K562 (cell line): ENCODE measurements around the gene SEC22C. TPM values are rescaled to one million over a fixed set of nuclear protein-coding genes. Genes with fewer than 3 reads are reported as not detected.

ENCODE experiments used
- ARHGAP35 ChIP-seq: fragments of 450-650 bp; IDR thresholded peaks from 2 replicates; pipeline ENCODE4 v1.6.1; 2018; ENCODE audit not compliant: partially characterized antibody
- ASH1L ChIP-seq: fragments of 450-650 bp; IDR thresholded peaks from 2 replicates; pipeline ENCODE4 v1.6.1; 2018; ENCODE audit warnings: borderline replicate concordance, mild to moderate bottlenecking, low read depth; ENCODE audit not compliant: partially characterized antibody
- BMI1 ChIP-seq: fragments of 150-350 bp; IDR thresholded peaks from 2 replicates; pipeline ENCODE4 v1.6.1; 2014; ENCODE audit warnings: low read length
- CBFA2T3 ChIP-seq: fragments of 450-650 bp; IDR thresholded peaks from 2 replicates; pipeline ENCODE4 v1.6.1; 2017
- CHD4 ChIP-seq: fragments of 200-600 bp; sonication (generic); IDR thresholded peaks from 3 replicates; pipeline ENCODE4 v1.6.1; 2012; ENCODE audit warnings: low read depth, mild to moderate bottlenecking, mixed read lengths, low read length, inconsistent platforms; ENCODE audit not compliant: insufficient read depth, insufficient replicate concordance, poor library complexity, severe bottlenecking
- HMG20A ChIP-seq: fragments of 450-650 bp; formaldehyde crosslinking; conservative IDR thresholded peaks from 2 replicates; pipeline ENCODE4 v1.4.0; 2020; ENCODE audit warnings: mild to moderate bottlenecking, mixed read lengths
- KLF16 ChIP-seq: IDR thresholded peaks from 2 replicates; pipeline ENCODE4 v1.6.1; 2016; ENCODE audit warnings: antibody characterized with exemption
- MAFG ChIP-seq: fragments of 450-650 bp; conservative IDR thresholded peaks from 2 replicates; pipeline ENCODE4 v1.6.1; 2016; ENCODE audit warnings: missing genetic modification characterization, missing compliant biosample characterization
- PHF8 ChIP-seq: fragments of 200-600 bp; sonication (generic); IDR thresholded peaks from 2 replicates; pipeline ENCODE4 v1.6.1; 2012; ENCODE audit warnings: mixed run types, mild to moderate bottlenecking, inconsistent platforms, low read length, moderate library complexity, borderline replicate concordance
- PURB ChIP-seq: sonication (generic); formaldehyde crosslinking; IDR thresholded peaks from 2 replicates; pipeline ENCODE4 v1.9.0; 2021; ENCODE audit warnings: low read depth, mild to moderate bottlenecking, missing genetic modification reagents
- RB1 ChIP-seq: fragments of 450-650 bp; IDR thresholded peaks from 2 replicates; pipeline ENCODE4 v1.6.1; 2017; ENCODE audit warnings: low read depth, mild to moderate bottlenecking
- RBBP5 ChIP-seq: fragments of 200-600 bp; sonication (generic); IDR thresholded peaks from 2 replicates; pipeline ENCODE4 v1.6.1; 2012; ENCODE audit warnings: borderline replicate concordance, mild to moderate bottlenecking, low read length, control low read depth, inconsistent platforms; ENCODE audit not compliant: insufficient read depth, poor library complexity, severe bottlenecking
- RBM39 ChIP-seq: fragments of 200-400 bp; formaldehyde crosslinking; optimal IDR thresholded peaks from 2 replicates; pipeline ENCODE3; 2018; ENCODE audit warnings: low read depth, low read length
- WHSC1 ChIP-seq: IDR thresholded peaks from one replicate; pipeline ENCODE4 v1.6.1; 2012; ENCODE audit warnings: low read length, control low read depth, inconsistent platforms
- XRCC3 ChIP-seq: fragments of 450-650 bp; IDR thresholded peaks from 2 replicates; pipeline ENCODE4 v1.6.1; 2017; ENCODE audit warnings: mild to moderate bottlenecking, moderate library complexity
- ZBTB1 ChIP-seq: sonication (generic); formaldehyde crosslinking; IDR thresholded peaks from 2 replicates; pipeline ENCODE4 v1.8.1; 2023; ENCODE audit warnings: missing genetic modification reagents, low read depth, mild to moderate bottlenecking, borderline replicate concordance
- ZFP36 ChIP-seq: fragments of 150-350 bp; IDR thresholded peaks from 2 replicates; pipeline ENCODE4 v1.6.1; 2018; ENCODE audit warnings: low read length, low read depth; ENCODE audit not compliant: partially characterized antibody
- ZNF586 ChIP-seq: fragments of 450-650 bp; formaldehyde crosslinking; conservative IDR thresholded peaks from 2 replicates; pipeline ENCODE4 v1.4.0; 2020; ENCODE audit warnings: mild to moderate bottlenecking, moderate library complexity
- ZNF699 ChIP-seq: fragments of 250-450 bp; sonication (Bioruptor Pico); IDR thresholded peaks from 2 replicates; pipeline ENCODE4 v1.8.0; 2021; ENCODE audit warnings: mild to moderate bottlenecking, moderate library complexity; ENCODE audit not compliant: insufficient replicate concordance
- polyA plus RNA-seq, 8 experiments: library from polyadenylated mRNA; depleted of rRNA in 4 of 8; stranded (reverse) in 5 of 8; unstranded in 3 of 8; fragments of >200 nt; fragmentation: Nextera tagmentation in 2 of 8; fragmentation: Illumina TruSeq in 1 of 8; extraction: Ambion mirVana in 2 of 8; extraction: Trizol in 1 of 8; gene quantifications; 2 replicates each; pipeline versions ENCODE4 v1.2.1 to v1.2.3, GENCODE V29; 2011 to 2014; ENCODE audit warnings: inconsistent platforms in 1 of 8, missing spikeins in 1 of 8
- total RNA-seq, 7 experiments: library from RNA; depleted of rRNA in 6 of 7; stranded (reverse); fragments of >200 nt in 6 of 7; fragmentation: Illumina TruSeq in 2 of 7; extraction: Trizol in 2 of 7; gene quantifications; 2 replicates each; pipeline versions ENCODE4 v1.2.1 to v1.2.3, GENCODE V29; 2011 to 2021; ENCODE audit warnings: low replicate concordance in 1 of 7
- TF ChIP-seq, protein P1 (sequence below): sonication (generic); formaldehyde crosslinking; IDR thresholded peaks from 2 replicates; pipeline ENCODE4 v1.8.0; 2023; ENCODE audit warnings: mild to moderate bottlenecking, missing genetic modification reagents
- TF ChIP-seq, protein P2 (sequence below): fragments of 450-650 bp; IDR thresholded peaks from 2 replicates; pipeline ENCODE4 v1.6.1; 2016
- TF ChIP-seq, protein P3 (sequence below): fragments of 450-650 bp; formaldehyde crosslinking; IDR thresholded peaks from 2 replicates; pipeline ENCODE4 v1.4.0; 2020; ENCODE audit warnings: mild to moderate bottlenecking, moderate library complexity

The SEC22C gene
- total and polyA plus RNA-seq, 9 of the 15 experiments (the other 6 are each of a cell fraction or from before 2014, with no cell fraction given): 35.6 to 68.4 (median 50.7) TPM

DNA sequence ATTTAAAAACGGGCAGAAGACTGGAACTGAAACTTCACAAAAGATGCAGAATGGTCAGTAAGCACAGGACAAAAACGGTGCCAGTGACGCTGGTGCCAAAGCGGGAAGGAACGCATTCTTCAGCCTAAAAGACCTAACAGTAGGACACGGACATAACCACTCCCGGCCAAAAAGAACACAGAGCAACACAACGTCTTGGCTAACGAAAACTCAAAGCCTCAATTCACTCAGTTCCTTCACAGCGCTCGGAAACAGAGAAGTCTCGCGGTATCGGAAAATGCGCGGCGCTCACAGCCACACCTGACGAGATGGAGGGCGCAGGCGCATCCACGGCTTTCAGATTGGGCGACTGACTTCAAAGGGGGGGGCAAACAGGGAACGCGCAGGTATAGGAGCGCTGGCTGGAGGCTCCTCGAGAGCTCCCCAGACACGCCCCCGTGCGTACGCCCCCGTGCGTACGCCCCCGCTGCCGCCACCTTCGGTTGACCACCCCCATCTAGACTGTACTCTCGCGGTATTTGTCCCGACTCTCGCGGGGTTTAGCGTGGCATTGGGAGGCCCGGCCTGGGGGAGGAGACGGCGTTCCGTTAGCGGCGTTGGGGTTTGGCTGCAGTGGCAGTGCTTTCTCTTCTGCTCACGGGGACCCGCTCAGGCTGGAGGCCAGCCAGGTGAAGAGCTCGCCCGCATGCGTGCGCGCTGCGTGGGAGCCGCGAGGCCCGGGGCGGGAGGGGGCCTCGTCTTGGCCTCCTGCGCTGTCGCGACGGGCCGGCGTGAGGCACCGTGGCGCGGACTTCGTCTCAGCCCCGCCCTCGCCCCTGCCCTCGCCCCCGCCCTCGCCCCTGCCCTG is 18.6 kb upstream of the SEC22C start, which contains the start of gene NKTR (continued):
- TF ChIP-seq, protein P1, sequence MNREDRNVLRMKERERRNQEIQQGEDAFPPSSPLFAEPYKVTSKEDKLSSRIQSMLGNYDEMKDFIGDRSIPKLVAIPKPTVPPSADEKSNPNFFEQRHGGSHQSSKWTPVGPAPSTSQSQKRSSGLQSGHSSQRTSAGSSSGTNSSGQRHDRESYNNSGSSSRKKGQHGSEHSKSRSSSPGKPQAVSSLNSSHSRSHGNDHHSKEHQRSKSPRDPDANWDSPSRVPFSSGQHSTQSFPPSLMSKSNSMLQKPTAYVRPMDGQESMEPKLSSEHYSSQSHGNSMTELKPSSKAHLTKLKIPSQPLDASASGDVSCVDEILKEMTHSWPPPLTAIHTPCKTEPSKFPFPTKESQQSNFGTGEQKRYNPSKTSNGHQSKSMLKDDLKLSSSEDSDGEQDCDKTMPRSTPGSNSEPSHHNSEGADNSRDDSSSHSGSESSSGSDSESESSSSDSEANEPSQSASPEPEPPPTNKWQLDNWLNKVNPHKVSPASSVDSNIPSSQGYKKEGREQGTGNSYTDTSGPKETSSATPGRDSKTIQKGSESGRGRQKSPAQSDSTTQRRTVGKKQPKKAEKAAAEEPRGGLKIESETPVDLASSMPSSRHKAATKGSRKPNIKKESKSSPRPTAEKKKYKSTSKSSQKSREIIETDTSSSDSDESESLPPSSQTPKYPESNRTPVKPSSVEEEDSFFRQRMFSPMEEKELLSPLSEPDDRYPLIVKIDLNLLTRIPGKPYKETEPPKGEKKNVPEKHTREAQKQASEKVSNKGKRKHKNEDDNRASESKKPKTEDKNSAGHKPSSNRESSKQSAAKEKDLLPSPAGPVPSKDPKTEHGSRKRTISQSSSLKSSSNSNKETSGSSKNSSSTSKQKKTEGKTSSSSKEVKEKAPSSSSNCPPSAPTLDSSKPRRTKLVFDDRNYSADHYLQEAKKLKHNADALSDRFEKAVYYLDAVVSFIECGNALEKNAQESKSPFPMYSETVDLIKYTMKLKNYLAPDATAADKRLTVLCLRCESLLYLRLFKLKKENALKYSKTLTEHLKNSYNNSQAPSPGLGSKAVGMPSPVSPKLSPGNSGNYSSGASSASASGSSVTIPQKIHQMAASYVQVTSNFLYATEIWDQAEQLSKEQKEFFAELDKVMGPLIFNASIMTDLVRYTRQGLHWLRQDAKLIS (CRISPR knock-in tag): 0 out of 2 replicates have a peak, but pooled peaks have one; percentile 56
- no peak for TF ChIP-seq MAFG (tag)
- TF ChIP-seq ARHGAP35: peak; percentile 91
- no peak for TF ChIP-seq PURB (CRISPR knock-in tag)
- TF ChIP-seq XRCC3: no peak
- no peak for TF ChIP-seq ZNF586
- no peak for TF ChIP-seq HMG20A (CRISPR knock-in tag)
- TF ChIP-seq ASH1L: no peak
- TF ChIP-seq WHSC1: no peak
- no peak; the same call in 1 of the 2 replicates for TF ChIP-seq ZBTB1 (CRISPR knock-in tag)
- TF ChIP-seq RB1: peak; percentile 33; the same call in 1 of the 2 replicates
- TF ChIP-seq KLF16: peak; percentile 78; the same call in 1 of the 2 replicates
- TF ChIP-seq, protein P2, sequence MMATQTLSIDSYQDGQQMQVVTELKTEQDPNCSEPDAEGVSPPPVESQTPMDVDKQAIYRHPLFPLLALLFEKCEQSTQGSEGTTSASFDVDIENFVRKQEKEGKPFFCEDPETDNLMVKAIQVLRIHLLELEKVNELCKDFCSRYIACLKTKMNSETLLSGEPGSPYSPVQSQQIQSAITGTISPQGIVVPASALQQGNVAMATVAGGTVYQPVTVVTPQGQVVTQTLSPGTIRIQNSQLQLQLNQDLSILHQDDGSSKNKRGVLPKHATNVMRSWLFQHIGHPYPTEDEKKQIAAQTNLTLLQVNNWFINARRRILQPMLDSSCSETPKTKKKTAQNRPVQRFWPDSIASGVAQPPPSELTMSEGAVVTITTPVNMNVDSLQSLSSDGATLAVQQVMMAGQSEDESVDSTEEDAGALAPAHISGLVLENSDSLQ: peak; percentile 57; the same call in 1 of the 2 replicates
- TF ChIP-seq CHD4: no peak
- TF ChIP-seq, protein P3, sequence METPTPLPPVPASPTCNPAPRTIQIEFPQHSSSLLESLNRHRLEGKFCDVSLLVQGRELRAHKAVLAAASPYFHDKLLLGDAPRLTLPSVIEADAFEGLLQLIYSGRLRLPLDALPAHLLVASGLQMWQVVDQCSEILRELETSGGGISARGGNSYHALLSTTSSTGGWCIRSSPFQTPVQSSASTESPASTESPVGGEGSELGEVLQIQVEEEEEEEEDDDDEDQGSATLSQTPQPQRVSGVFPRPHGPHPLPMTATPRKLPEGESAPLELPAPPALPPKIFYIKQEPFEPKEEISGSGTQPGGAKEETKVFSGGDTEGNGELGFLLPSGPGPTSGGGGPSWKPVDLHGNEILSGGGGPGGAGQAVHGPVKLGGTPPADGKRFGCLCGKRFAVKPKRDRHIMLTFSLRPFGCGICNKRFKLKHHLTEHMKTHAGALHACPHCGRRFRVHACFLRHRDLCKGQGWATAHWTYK (CRISPR knock-in tag): peak; percentile 82; the same call in 1 of the 2 replicates
- no peak for TF ChIP-seq BMI1
- TF ChIP-seq ZFP36: peak; percentile 45
- no peak; the same call in 1 of the 2 replicates for TF ChIP-seq CBFA2T3
- peak; percentile 85 for TF ChIP-seq PHF8
- no peak for TF ChIP-seq RBM39
- no peak for TF ChIP-seq ZNF699 (CRISPR knock-in tag)
- TF ChIP-seq RBBP5: peak; percentile 95
